ENCODE data around the gene PRPF19. TPM values are rescaled to one million over a fixed set of nuclear protein-coding genes. Genes with fewer than 3 reads are reported as not detected.

PRPF19 gene
- polyA plus RNA-seq, 1 donor (not counting 4 experiments of a cell fraction or from before 2014, with no cell fraction given): 35.4 TPM

DNA sequence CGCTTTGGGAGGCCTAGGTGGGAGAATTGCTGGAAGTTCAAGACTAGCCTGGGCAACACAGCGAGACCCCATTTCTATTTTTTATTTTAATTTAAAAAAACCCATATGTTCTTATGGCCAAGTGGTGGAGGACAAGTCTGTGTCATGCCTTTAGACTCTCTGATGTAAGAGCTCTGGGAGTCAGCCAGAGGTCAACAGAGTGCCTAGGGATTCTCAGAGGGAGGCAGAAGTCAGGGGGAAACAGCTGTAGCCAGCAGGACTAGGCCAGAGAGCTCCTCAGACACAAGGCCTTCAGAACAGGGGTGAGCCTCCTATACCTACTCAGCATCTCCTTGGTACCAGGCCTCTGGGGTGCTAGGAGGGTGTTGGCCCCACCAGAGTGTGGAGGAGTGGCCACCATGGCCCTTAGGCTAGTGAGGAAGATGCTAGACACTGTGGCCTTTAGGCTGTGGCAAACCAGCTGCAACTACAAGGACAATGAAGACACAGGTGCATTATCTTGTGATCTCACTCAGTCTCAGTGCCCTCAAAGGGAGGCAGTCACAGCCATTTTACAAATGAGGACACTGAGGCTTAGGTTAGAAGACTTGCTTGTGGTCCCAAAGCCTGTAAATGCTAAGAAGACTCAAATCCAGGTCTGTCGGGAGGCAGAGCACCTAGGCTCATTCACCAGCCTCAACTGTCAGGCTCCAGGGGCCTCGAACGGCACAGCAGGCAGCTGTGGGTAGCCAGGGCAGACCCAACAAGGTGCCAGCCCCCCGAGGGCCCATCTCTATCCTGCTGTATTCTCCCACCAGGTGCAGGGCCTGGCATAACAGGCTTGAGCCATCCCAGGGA, 34.0 kb downstream of the PRPF19 start:
- H3K9me1 ChIP-seq (ENCODE audit: control insufficient read depth, extremely low read depth, insufficient read depth, low read length): no peaks in the 10 kb centered on the region
- no peak overlapping the region for H3K4me3 ChIP-seq (ENCODE audit: control insufficient read depth in 2 of 3, extremely low read depth in 1 of 3, insufficient read depth in 2 of 3, low read depth in 1 of 3, low read length in 3 of 3)
- no peaks in the 10 kb centered on the region for H3K27me3 ChIP-seq (ENCODE audit: control insufficient read depth, extremely low read depth, insufficient read depth, low read length)
- dilution Hi-C loops (cut with MboI; ENCODE audit: extremely low pct_ligation_motif_present, low sequenced_read_pairs): no loop called here
- H3K27ac ChIP-seq (ENCODE audit: control insufficient read depth, insufficient read depth, low read length): no peak overlapping the region
- H2AFZ ChIP-seq (ENCODE audit: control insufficient read depth, low read length): no peak overlapping the region
- no peaks in the 10 kb centered on the region for H4K20me1 ChIP-seq (ENCODE audit: control insufficient read depth, extremely low read depth, insufficient read depth, low read length)
- DNase-seq (ENCODE audit: low read depth, low spot score) (no peak), FAIRE-seq (no peak)
- H3K36me3 ChIP-seq (ENCODE audit: control insufficient read depth in 2 of 2, extremely low read depth in 1 of 2, insufficient read depth in 2 of 2, low read length in 2 of 2): no peaks in the 10 kb centered on the region
- no peak overlapping the region for H3K4me2 ChIP-seq (ENCODE audit: control insufficient read depth, extremely low read depth, insufficient read depth, low read depth, low read length)
- no peaks in the 10 kb centered on the region for H3K79me2 ChIP-seq (ENCODE audit: control insufficient read depth, insufficient read depth, low read length)
- H3K9ac ChIP-seq (ENCODE audit: control insufficient read depth, extremely low read depth, insufficient read depth, low read length): no peak overlapping the region
- H3K4me1 ChIP-seq (ENCODE audit: control insufficient read depth, extremely low read depth, insufficient read depth, low read length): no peaks in the 10 kb centered on the region
- TF ChIP-seq EZH2 (IDR thresholded peaks at IDR 0.05; ENCODE audit: low read length): no peak
- TF ChIP-seq, protein P1, sequence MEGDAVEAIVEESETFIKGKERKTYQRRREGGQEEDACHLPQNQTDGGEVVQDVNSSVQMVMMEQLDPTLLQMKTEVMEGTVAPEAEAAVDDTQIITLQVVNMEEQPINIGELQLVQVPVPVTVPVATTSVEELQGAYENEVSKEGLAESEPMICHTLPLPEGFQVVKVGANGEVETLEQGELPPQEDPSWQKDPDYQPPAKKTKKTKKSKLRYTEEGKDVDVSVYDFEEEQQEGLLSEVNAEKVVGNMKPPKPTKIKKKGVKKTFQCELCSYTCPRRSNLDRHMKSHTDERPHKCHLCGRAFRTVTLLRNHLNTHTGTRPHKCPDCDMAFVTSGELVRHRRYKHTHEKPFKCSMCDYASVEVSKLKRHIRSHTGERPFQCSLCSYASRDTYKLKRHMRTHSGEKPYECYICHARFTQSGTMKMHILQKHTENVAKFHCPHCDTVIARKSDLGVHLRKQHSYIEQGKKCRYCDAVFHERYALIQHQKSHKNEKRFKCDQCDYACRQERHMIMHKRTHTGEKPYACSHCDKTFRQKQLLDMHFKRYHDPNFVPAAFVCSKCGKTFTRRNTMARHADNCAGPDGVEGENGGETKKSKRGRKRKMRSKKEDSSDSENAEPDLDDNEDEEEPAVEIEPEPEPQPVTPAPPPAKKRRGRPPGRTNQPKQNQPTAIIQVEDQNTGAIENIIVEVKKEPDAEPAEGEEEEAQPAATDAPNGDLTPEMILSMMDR (optimal IDR thresholded peaks at IDR 0.05 in 1 of 3, IDR thresholded peaks at IDR 0.05 in 1 of 3, conservative IDR thresholded peaks at IDR 0.05 in 1 of 3; ENCODE audit: extremely low read depth in 1 of 3, insufficient read depth in 2 of 3, low read length in 3 of 3): no peak
- no peaks in the 10 kb centered on the region for H3K9me3 ChIP-seq (ENCODE audit: control insufficient read depth, low read depth, low read length)

DNA sequence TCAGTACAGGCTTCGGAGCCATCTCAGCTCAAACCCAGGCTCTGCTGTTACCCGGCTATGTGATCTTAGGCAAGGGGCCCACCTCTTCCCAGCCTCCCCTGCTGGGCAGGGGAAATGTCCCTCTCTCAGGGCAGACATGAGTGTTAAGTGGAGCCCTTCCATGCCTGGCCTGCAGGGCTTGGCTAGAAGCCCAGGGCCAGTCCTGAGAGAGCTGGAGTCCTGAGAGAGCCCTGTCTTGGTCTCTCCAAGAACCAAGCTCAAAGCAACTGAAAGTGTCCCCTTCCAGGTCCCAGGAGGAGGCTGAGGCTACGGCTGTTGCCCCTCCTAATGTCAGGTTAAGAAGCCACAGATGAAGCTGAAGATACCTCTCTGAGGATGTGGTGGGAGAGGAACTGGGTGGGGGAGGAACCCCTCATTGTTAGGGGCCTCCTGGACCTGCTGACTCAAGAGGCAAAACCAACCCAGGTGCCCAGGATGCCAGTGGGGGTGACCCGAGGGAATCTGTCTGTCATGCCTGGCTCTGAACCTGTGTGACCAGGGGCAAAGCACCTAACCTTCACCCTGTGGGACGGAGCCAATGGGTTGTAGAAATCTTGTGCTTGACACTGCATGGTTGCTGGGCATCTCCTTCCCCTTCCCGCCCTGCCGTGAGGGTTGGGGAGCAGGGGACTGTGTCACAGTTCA, 34.9 kb downstream of the PRPF19 start:
- H3K27me3 ChIP-seq (ENCODE audit: control insufficient read depth, extremely low read depth, insufficient read depth, low read length): no peaks in the 10 kb centered on the region
- H2AFZ ChIP-seq (ENCODE audit: control insufficient read depth, low read length): no peak overlapping the region
- no peak overlapping the region for H3K4me3 ChIP-seq (ENCODE audit: control insufficient read depth in 2 of 3, extremely low read depth in 1 of 3, insufficient read depth in 2 of 3, low read depth in 1 of 3, low read length in 3 of 3)
- H3K79me2 ChIP-seq (ENCODE audit: control insufficient read depth, insufficient read depth, low read length): no peaks in the 10 kb centered on the region
- dilution Hi-C loops (cut with MboI; ENCODE audit: extremely low pct_ligation_motif_present, low sequenced_read_pairs): no loop called here
- FAIRE-seq: no peak
- H3K4me2 ChIP-seq (ENCODE audit: control insufficient read depth, extremely low read depth, insufficient read depth, low read depth, low read length): no peak overlapping the region
- H3K9me3 ChIP-seq (ENCODE audit: control insufficient read depth, low read depth, low read length): no peaks in the 10 kb centered on the region
- H3K9me1 ChIP-seq (ENCODE audit: control insufficient read depth, extremely low read depth, insufficient read depth, low read length): no peaks in the 10 kb centered on the region
- no peak for DNase-seq (ENCODE audit: low read depth, low spot score)
- H3K36me3 ChIP-seq (ENCODE audit: control insufficient read depth in 2 of 2, extremely low read depth in 1 of 2, insufficient read depth in 2 of 2, low read length in 2 of 2): no peaks in the 10 kb centered on the region
- no peak overlapping the region for H3K27ac ChIP-seq (ENCODE audit: control insufficient read depth, insufficient read depth, low read length)
- no peaks in the 10 kb centered on the region for H4K20me1 ChIP-seq (ENCODE audit: control insufficient read depth, extremely low read depth, insufficient read depth, low read length)
- H3K9ac ChIP-seq (ENCODE audit: control insufficient read depth, extremely low read depth, insufficient read depth, low read length): no peak overlapping the region
- TF ChIP-seq, protein P1 (optimal IDR thresholded peaks at IDR 0.05 in 1 of 3, IDR thresholded peaks at IDR 0.05 in 1 of 3, conservative IDR thresholded peaks at IDR 0.05 in 1 of 3; ENCODE audit: extremely low read depth in 1 of 3, insufficient read depth in 2 of 3, low read length in 3 of 3): no peak
- no peak for TF ChIP-seq EZH2 (IDR thresholded peaks at IDR 0.05; ENCODE audit: low read length)
- no peaks in the 10 kb centered on the region for H3K4me1 ChIP-seq (ENCODE audit: control insufficient read depth, extremely low read depth, insufficient read depth, low read length)
